Peyer's patch (tissue), 4 donors: ENCODE results near the gene WDR72.

Experiments used
- CTCF ChIP-seq, 6 experiments: fragments of 450-650 bp in 4 of 6; fragments of 200-600 bp in 2 of 6; sonication (generic) in 1 of 6; IDR thresholded peaks; one replicate each; pipeline ENCODE4 v1.5.1; 2017 to 2019; ENCODE audit warnings: antibody characterized with exemption in 6 of 6, mild to moderate bottlenecking in 3 of 6, moderate library complexity in 1 of 6
- POLR2A ChIP-seq, 2 donors: fragments of 450-650 bp; IDR thresholded peaks; one replicate each; pipeline ENCODE4 v1.5.1; 2017; ENCODE audit warnings: antibody characterized with exemption in 2 of 2, mild to moderate bottlenecking in 2 of 2, moderate library complexity in 2 of 2

- TF ChIP-seq CTCF (IDR thresholded peaks at IDR 0.05): no peak
- no peak for TF ChIP-seq POLR2A (IDR thresholded peaks at IDR 0.05)
Observed at GRCh38 chr15:53658827-53659555, 100.5 kb downstream of the WDR72 start.
